Fibroblast of upper back skin (primary cell): ENCODE data around the gene PPP4R2.

Experiments
- DNase-seq: peaks from one replicate; pipeline ENCODE4 v3.0.0-alpha.2; 2013

The PPP4R2 gene

DNA sequence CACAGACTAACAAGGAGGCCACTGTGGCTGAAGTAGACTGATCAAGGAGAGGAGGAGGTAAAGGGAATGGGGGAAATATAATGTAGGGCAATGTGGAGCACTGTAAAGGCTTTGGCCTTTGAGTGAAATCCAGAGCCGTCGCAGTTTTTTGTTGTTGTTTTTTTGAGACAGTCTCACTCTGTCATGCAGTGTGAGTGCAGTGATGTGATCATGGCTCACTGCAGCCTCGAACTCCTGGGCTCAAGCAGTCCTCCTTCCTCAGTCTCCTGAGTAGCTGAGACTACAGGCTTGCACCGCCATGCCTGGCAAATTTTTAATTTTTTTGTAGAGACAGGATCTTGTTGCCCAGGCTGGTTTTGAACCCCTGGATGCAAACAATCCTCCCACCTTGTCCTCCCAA is 32.2 kb downstream of the PPP4R2 start:
- no peak for DNase-seq

DNA sequence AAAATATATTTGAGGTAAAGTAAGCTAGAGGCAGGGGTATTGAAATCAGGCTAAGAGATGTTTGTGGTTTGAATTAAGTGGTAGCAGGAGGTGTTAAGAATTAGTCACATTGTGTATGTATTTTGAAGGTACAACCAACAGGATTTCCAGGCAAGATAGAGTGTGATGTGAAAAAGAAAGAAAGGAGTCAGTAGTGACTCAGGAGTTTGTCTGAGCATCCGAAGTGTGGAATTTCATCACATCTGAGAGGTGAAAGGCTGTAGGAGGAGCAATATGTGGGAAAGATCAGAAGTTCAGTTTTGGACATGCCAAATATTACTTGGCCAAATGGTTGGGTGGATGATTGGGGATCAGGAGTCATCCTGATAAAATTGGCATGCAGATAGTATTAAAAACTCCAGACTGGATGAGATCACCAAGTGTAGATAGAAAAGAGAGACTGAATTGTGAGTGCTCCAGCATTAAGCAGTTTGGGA is 32.7 kb downstream of the PPP4R2 start:
- DNase-seq, result peak; percentile 89

DNA sequence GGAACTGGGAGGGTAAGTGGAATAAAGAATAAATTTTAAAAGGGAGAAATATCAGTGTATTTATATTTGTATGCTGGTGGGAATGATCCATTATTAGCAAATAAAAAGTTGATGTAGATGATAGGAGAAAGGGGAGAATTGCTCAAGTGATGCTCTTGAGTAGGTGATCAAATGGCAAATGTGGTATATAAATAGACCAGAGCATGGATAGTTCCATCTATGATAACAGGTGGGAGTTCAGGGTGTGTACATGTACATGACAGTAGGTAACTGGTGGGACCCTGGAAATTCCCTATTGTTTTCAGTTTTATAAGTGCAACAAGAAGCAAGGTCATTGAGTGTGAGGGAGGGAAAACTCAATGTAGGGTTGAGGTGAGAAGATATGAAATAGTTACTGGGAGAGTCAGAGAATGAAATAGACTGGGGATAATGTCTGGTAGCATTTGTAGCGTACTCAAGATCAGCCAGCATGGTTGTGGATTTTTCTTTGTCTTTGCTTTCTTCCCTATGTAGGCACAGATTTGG is 33.5 kb downstream of the PPP4R2 start:
- no peak for DNase-seq

DNA sequence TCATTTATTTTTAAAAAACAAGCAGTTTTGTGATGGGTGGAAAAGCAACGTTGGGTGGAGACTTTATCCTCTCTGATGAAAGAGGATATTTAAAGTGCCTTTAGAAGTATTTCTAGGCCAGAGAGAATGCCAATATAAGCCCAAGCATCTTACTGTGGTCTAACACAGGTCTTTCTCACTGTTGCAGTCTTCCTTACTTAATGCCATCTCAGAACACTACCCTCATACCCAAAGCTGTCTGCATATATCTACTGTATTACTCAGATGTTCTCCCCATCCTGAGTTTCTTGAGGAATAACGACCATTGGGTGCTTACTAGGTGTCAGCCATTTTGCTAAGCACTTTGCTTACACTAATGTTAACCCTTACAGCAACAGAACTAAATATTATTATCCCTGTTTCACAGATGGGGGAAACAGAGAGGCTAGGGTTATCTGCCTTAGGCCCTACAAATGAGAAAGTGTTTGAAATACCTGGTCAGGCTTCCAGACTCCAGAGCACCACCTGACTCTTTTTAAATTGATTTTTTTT is 35.0 kb downstream of the PPP4R2 start:
- DNase-seq, result no peak

DNA sequence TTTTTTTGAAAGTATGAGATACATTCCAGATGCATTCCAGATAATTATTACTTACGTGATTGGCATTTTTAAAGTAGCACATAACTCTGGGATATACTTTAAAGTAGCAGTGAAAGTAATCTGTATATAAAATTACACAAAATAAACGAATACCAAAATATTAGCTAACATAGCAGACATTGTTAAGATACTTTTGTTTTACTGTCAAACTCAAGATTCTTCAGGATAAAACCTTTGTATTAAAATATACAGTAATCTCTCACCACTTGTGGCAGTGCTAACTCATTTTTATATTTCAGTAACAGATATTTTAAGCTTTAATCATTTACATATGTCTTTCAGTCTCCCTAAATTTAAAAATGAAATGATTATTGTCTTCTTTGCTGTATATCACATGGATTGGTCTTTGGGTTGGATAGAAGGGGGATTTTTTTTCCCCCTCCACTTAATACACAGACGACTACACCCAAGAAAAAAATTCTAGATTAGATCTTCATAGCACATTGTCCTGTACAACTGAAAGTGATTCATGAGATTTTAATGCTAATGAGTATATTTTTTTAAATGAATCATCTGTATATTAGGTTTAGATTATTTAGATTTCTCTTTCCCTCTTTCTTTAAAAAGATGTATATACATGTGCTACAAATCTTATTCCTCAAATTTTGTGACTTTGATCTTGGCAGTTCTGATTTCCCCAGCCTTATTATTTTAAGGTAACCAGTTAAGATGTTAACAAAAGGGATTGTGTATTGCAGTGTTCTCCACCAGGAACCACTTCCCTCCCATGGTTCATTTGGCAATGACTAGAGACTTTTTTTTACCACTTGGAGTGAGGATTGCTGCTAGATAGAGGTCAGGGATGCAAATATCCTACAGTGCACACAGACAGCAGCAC is 40.3 kb downstream of the PPP4R2 start:
- peak; percentile 31 for DNase-seq

DNA sequence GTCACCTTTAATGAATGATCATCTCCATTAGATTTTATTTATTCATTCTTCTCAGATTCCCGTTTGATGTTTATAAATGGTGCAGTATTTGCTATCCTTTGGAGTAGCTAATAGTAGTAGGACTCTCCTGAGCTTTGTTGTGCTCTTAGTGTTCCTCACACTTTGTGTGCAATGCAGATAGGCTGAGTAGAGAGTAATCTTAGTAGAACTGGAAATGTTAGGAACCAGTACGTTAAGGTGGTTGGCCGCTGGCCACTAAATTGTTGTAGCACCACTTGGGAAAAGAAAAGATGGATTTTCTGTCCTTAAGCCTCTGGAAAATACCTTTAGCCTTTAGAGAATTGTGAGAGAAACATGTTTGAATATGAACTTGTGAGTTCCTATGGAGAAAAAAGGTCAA is 44.9 kb downstream of the PPP4R2 start:
- DNase-seq, result peak; percentile 18

DNA sequence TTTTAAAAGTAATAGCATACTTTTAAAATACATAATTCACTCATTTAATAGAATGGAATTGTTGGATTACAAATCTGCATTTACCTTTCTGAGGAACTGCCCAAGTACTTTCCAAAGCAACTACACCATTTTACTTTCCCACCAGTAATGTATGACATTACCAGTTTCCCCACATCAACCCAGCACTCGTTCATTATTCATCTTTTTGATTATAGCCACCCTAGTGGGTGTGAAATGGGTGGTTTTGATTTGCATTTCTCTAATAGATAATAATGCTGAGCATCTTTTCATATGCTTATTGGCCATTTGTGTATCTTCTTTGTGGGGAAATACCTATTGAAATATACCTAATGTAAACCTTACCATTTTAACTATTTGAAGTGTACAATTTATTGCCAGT is 46.8 kb downstream of the PPP4R2 start:
- no peak for DNase-seq

DNA sequence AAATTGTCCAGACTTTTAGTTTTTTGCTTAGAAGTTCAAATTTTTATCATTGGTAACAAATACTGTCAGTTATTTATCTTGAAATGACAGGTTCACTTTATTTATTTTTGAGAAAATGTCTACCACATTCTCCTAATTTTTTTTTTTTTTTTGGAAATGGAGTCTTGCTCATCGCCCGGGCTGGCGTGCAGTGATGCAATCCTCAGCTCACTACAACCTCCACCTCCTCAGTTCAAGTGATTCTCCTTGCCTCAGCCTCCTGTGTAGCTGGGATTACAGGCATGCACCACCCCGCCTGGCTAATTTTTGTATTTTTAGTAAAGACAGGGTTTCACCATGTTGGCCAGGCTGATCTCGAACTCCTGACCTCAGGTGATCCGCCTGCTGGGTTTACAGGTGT is 48.8 kb downstream of the PPP4R2 start:
- no peak for DNase-seq

DNA sequence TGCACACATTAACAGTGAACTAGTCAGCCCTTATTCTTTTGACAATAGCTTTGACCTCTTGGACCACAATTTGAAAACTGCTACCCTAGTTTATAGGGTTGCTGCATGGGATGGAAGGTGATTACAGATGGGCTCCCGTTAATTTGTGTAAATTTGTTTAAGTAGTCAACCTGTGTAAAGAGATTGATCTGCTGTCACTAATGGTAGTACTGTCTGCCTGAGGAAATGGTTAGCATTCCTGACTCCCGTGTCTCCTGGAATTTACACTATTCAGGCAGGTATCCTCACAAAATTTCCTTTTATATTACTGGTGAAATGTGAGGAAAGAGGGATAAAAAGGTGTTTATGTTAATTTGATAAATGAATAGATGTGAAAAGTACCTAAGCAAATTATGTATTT is 49.6 kb downstream of the PPP4R2 start:
- DNase-seq, result no peak

DNA sequence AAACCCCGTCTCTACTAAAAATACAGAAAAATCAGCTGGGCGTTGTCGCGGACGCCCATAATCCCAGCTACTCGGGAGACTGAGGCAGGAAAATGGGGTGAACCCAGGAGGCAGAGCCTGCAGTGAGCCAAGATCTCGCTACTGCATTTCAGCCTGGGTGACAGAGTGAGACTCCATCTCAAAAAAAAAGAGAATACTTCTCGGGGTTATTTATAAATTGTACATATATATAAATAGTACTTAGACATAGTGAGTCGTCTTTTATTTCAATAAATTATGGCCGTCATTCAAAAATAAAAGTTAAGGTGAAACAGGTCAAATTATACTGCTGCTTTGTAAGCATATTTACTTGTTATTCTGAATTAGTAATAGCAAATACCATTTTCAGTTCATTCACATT is 52.7 kb downstream of the PPP4R2 start:
- DNase-seq, result no peak

DNA sequence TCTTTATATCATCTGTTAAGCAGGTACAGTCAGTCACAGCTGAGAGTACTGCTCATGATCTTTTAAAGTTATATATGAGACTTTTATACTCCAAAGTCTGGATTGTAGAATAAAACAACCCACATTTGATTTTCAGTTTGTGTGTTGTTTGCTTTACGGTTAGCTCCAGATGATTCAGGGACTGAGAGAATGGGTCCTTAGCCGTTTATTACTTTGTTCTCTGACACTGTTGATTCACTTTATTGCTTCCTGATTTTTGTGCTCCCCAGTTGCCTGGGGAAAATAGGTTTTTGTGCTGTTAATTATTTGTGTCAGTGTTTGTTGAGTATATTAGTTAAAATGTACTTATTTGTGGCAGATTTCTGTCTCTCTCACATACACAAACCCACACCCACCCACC is 56.2 kb downstream of the PPP4R2 start:
- no peak for DNase-seq

DNA sequence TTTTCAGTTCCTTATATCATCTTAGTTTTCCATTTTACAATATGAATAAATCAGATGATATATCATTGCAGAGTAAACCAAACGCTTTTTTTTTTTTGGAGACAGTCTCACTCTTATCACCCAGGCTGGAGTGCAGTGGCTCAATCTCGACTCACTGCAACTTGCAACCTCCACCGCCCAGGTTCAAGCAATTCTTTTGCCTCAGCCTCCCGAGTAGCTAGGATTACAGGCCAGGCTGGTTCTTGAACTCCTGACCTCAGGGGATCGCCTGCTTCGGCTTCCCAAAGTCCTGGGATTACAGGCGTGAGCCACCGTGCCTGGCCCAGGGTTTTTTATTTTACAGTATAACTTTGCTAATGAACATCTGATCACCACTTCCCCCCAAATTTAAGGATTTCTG is 59.0 kb downstream of the PPP4R2 start:
- no peak for DNase-seq

DNA sequence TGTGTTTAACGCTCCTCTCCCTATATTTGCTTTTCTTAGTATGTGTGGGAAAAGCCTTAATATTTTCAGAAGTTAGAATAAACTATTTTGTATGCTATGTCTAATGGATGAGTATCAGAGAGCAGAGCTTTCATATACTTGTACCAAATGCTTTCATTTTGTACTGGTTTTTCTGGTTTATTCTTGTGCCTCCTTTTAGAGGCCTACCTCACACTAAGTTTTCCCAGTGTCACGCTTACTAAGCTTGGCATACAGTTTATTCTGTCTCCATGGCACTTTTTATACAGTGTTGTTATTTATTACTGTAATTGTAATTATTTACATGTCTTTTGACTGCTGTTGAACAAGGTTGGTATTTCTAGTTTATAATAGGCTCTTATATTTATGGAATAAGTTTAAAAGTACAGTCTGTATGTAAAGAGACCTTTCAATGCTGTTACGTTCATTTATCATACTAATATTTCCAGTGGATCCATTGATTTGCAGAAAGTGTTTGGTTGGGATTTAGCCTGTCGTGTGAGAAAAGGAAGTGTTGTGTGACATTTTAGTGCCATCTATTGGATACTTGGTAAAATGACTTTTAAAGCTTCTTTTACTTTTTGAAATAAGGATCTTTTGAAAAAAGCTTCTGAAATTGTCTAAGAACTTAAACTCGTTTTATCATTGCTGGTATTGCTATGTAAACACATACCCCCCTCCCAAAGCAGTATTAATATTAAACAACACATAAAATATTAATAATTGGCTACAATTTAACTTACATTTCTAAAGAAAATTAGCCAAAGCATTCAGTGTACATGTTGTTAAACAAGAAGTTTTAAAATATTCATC is 59.6 kb downstream of the PPP4R2 start:
- DNase-seq, result peak; percentile 36

DNA sequence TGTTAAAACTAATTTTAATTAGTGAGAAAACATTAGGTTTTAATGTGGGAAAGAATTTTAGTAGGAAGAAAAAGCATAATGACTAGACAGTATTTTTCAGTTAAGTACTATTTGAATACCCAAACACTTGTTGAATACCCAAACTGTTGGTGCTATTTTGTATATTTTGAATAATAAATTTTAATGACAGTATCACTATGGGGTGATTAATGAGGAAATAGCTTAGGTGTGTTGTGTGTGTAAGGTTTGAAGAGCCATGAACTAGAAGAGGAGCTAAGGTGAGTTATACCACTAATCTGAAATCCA is 60.2 kb downstream of the PPP4R2 start:
- DNase-seq, result no peak

DNA sequence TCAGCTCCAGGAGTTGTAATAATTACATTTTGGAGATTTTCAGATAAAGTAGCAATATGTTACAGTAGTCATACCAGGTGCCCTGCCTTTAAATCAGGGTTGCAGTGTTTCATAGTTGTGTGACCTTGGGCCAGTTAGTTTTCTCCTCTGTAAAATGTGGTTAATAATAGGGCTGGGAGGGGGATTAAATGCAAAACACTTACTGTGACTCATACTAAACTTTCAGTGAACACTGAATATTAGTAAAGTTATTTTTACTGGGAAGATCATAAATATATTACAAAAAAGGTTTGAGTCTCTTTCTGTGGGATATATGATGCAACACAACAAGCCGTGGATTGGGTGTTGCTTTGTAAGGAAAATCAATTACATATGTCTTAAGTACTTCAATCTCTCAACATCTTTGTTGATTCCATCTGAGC is 63.7 kb downstream of the PPP4R2 start:
- DNase-seq, result peak; percentile 70

DNA sequence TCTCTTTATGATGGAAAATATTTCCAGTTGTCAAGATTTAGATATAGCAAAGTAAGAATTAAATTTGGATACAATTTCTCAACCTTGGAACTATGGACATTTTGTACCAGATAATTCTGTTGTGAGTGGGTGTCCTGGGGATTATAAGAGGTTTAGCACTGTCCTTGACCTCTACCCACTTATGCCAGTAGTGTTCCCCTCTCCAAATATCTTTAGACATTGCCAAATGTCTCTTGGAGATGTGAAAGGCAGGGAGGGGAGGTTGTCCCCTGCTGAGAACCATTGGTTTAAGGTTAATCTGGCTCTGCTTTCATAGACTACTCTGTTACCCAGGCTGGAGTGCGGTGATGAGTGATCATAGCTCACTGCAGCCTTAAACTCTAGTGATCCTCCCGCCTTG is 64.8 kb downstream of the PPP4R2 start, which contains the start of gene EBLN2:
Gene EBLN2, plus strand, starts transcription at position 244 of the 400 bp plus-strand sequence. CDS start 423 bp downstream, outside the sequence.
- DNase-seq, result no peak

DNA sequence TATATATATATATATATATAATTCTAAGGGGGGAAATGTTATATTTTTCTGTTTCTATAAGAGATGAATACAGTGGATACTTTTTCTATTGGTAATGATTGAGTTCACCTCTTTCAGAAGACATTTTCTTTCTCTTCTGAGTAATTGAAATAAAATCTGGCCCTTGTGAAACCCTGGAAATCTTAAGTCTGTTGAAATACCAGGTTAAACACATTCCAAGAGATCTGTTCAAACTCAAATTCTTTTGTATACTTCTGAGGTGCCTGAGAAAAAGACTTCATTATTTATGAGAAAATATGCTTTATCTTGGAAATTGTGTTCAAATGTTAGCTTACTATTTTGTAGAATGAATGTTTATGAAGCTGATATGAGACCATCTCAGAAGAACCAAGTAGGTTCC is 69.6 kb downstream of the PPP4R2 start:
- peak; percentile 46 for DNase-seq

DNA sequence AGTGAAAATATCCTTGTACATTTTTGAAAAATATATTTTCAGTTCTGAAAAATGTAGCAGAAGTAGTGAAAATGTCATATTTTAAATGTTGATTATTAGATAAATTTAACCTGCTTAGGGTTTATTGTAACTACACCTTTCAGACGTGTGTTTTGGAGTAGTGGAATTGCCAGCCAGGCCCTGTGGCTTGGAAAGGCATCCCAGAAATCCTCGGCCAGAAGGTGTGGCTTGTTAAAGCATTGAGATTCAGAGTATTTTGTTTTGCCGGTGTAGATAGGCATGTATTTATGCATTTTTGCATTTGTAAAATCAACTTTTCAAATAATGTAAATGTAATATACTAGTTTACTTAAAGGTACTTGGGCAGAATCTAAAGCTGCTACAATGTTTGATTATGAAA is 71.8 kb downstream of the PPP4R2 start:
- DNase-seq, result no peak

DNA sequence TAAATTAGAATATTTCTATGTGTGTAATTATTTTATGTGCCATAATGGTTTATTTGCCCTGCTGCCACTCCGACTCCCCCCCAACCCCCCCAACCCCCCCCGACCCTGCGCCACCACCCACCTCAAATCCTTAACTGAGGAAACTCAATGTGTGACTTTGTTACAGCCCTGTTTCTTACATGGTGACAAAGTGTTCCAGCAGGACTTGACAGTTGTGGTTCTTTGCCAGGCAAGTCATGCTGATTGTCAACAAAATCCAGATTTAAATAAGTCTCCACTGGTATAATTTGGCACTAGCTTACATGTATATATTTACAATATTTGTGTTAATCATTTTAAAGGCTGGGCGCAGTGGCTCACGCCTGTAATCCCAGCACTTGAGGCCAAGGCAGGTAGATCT is 72.6 kb downstream of the PPP4R2 start:
- DNase-seq, result no peak

DNA sequence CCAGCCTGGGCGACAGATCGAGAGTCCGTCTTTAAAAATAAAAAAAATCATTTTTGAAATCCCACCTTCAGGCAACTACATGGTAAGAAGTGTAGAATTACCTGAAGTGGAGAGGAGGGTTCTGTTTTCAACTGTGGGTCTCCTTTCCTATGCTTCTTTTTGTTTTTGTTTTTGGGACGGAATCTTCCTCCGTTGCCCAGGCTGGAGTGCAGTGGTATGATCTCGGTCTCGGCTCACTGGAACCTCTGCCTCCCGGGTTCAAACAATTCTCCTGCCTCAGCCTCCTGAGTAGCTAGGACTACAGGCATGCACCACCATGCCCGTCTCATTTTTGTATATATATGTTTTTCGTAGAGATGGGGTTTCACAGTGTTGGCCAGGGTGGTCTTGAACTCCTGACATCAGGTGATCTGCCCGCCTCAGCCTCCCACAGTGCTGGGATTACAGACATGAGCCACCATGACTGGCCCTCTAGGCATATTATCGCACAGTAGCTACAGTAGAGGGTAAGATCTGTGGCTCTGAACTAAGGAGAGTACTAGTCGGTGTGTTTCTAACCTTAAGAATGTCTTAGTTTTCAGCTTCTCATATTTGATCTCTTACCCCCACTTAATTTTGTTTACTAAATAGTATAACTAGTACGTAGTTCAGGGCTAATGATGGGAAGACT is 73.3 kb downstream of the PPP4R2 start:
- no peak for DNase-seq

DNA sequence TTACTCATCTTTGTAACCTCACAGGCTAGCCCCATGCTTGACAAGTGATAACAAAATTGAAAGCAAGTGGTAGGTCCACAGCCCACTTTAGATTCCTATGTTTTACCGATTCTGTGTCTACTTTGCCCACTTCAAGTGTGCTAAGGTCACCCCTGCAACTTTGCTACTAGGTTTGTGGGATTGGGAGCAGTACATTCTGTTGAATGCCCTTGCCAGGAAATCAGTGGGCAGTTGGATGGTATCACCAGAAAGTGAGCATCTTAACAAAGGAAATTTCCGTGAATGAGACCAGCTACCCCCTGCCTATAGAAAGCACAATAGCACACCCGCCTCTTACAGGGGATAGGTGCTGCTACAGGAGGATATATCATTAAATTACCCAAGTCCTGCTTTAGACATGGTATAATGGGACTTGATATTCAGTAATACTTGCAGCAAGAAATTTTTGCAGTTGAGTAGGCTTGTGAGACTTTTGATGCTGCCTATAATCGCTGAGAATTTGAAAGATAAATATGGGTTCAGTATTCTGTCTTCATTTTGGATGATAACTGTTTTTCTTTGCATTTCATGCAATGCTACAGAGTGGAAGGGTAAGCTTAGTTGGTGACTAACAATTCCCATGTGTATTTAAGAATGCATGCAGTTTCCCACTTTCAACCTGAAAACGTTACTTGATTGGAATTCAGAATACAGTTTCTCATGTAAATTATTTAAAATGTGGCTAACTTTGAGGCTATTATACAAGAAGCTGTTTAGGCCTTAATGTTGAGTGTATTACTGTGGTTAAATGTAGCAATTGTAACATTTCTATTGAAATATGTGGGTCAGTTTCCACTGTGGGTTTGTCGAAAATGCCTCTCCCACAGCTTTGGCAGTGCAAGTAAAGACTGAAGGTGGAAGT is 74.3 kb downstream of the PPP4R2 start:
- peak; percentile 94 for DNase-seq

DNA sequence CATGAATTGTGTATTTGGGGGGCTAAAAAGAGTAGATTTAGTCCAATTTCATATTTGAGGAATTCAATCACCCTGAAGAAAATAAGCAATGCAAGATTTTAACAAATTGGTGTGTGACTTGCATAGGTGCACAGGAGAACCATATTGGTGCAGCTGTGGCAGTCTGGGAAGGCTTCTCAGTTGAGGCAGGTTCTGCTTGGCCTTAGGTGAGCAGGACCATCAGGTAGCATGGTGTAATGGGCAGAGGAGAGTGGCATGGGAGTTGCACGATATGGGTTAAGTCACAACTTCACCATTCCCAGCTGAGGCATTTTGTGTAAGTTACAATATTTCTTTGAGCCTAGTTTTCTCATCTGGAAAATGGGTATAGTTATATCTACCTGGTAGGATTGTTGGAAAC is 75.3 kb downstream of the PPP4R2 start:
- DNase-seq, result no peak
